Panc1 (cell line): ENCODE results near the gene TMEM134. TPM values are rescaled to one million over a fixed set of nuclear protein-coding genes. Genes with fewer than 3 reads are reported as not detected.
"Not testable (repeated sequence)": the region's sequence is repeated elsewhere in the genome, so short reads cannot be mapped to it uniquely, and the experiment has no call there.

Experiments
- ATAC-seq: fragments of 200-7000 bp; cut with Tn5 transposase; 2 replicates; pipeline ENCODE4 v1.9.1; 2020; ENCODE audit warnings: mild to moderate bottlenecking, moderate library complexity
- BruUV-seq: library from RNA; stranded (reverse); fragments of 400-500 nt; replicated peaks from 2 replicates; lab custom pipeline; 2021; lab: Mats Ljungman, UMichigan
- CTCF ChIA-PET: fragments of 300-600 bp; sonication (Branson Sonifier 250); formaldehyde crosslinking; loops from one replicate; lab custom pipeline; 2022; ENCODE audit warnings: antibody characterized with exemption; lab: Charles Lee
- POLR2A ChIA-PET: fragments of 300-600 bp; sonication (Branson Sonifier 250); formaldehyde crosslinking; loops from one replicate; lab custom pipeline; 2022; ENCODE audit warnings: antibody characterized with exemption; lab: Charles Lee
- DNase-seq: peaks from one replicate; pipeline ENCODE4 v3.0.0-alpha.2; 2010; ENCODE audit warnings: low read depth, low spot score
- H3K27ac ChIP-seq: 2 replicates; pipeline ENCODE4 v1.5.1; 2011; ENCODE audit warnings: mild to moderate bottlenecking, low read length, inconsistent platforms
- H3K27me3 ChIP-seq: fragments of 200-500 bp; sonication (Bioruptor generic); 2 replicates; pipeline ENCODE4 v1.6.0; 2014; ENCODE audit warnings: low read length, inconsistent platforms; ENCODE audit not compliant: control insufficient read depth, insufficient read depth
- H3K36me3 ChIP-seq: fragments of 200-500 bp; sonication (Bioruptor generic); 2 replicates; pipeline ENCODE4 v1.5.1; 2014; ENCODE audit warnings: inconsistent platforms, mild to moderate bottlenecking, low read length, moderate library complexity; ENCODE audit not compliant: control insufficient read depth, insufficient read depth
- H3K4me1 ChIP-seq: 2 replicates; pipeline ENCODE4 v1.5.1; 2011; ENCODE audit warnings: inconsistent platforms, mild to moderate bottlenecking, low read length, moderate library complexity; ENCODE audit not compliant: control insufficient read depth, insufficient read depth
- H3K4me3 ChIP-seq, 2 experiments: 2 replicates each; pipeline ENCODE4 v1.5.1; 2011 to 2012; ENCODE audit warnings: low read depth in 2 of 2, low read length in 2 of 2, mild to moderate bottlenecking in 2 of 2, inconsistent platforms in 1 of 2, moderate library complexity in 1 of 2
- H3K9me3 ChIP-seq: fragments of 200-500 bp; sonication (Bioruptor generic); 2 replicates; pipeline ENCODE4 v1.5.1; 2014; ENCODE audit warnings: low read depth, mild to moderate bottlenecking, inconsistent platforms, low read length, moderate library complexity; ENCODE audit not compliant: control insufficient read depth, insufficient read depth
- POLR2AphosphoS5 ChIP-seq: IDR thresholded peaks from 2 replicates; pipeline ENCODE4 v1.6.1; 2012; ENCODE audit warnings: mild to moderate bottlenecking, low read depth, low read length, moderate library complexity
- SIN3A ChIP-seq: IDR thresholded peaks from 2 replicates; pipeline ENCODE4 v1.6.1; 2012; ENCODE audit warnings: low read depth, mild to moderate bottlenecking, low read length, moderate library complexity, borderline replicate concordance; ENCODE audit not compliant: insufficient read depth
- TCF7L2 ChIP-seq: IDR thresholded peaks from 2 replicates; pipeline ENCODE4 v1.6.1; 2011; ENCODE audit warnings: mild to moderate bottlenecking, low read depth, low read length, inconsistent platforms
- in situ Hi-C: cut with HindIII; loops from 2 replicates; pipeline ENCODE4 v1.10.0; 2016; ENCODE audit warnings: low sequenced_read_pairs, low pct_unique_long_range_greater_than_20kb
- intact Hi-C: fragments of 100-400 bp; cut with micrococcal nuclease; formaldehyde crosslinking; loops from one replicate; pipeline ENCODE4 v1.10.0; 2022; ENCODE audit not compliant: unreplicated experiment
- total RNA-seq: library from RNA; stranded (reverse); gene quantifications from one replicate; pipeline ENCODE4 v1.2.1, GENCODE V29; 2021; ENCODE audit not compliant: unreplicated experiment
- TF ChIP-seq, protein P1 (sequence below): fragments of 450-650 bp; IDR thresholded peaks from 2 replicates; pipeline ENCODE4 v1.5.1; 2017; ENCODE audit warnings: mild to moderate bottlenecking
- TF ChIP-seq, protein P2 (sequence below), 2 experiments: IDR thresholded peaks; 2 replicates each; pipeline ENCODE4 v1.6.1; 2011 to 2012; ENCODE audit warnings: low read depth in 2 of 2, control low read depth in 1 of 2, low read length in 1 of 2, mild to moderate bottlenecking in 1 of 2, moderate library complexity in 1 of 2; ENCODE audit not compliant: insufficient read depth in 1 of 2

TMEM134 gene
- total RNA-seq, 1 experiment from 2014 or later, result 65.0 TPM

DNA sequence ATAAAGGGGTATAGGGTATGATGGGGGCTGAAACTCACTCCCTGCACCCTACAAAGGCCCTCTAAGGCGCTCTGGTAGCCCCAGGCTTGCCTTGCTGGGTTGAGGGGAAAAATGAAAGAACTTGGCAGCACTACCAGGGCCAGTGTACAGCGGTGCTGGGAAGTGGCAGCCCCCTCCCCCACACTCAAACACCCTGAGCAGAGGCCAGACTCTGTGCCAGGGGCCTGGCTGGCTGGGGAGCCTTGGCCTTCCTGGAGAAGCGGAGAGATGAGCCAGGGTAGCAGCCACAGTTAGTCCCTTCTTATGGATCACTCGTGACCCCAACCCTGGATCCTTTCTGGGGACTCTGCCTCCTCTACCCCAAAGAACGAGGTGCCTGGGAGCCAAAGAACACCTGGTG, 2.7 kb downstream of the TMEM134 start:
- DNase-seq (no peak), ATAC-seq (no peak)
- no peak for TF ChIP-seq SIN3A
- TF ChIP-seq TCF7L2, result no peak
- TF ChIP-seq POLR2AphosphoS5, result no peak
- TF ChIP-seq, protein P1, sequence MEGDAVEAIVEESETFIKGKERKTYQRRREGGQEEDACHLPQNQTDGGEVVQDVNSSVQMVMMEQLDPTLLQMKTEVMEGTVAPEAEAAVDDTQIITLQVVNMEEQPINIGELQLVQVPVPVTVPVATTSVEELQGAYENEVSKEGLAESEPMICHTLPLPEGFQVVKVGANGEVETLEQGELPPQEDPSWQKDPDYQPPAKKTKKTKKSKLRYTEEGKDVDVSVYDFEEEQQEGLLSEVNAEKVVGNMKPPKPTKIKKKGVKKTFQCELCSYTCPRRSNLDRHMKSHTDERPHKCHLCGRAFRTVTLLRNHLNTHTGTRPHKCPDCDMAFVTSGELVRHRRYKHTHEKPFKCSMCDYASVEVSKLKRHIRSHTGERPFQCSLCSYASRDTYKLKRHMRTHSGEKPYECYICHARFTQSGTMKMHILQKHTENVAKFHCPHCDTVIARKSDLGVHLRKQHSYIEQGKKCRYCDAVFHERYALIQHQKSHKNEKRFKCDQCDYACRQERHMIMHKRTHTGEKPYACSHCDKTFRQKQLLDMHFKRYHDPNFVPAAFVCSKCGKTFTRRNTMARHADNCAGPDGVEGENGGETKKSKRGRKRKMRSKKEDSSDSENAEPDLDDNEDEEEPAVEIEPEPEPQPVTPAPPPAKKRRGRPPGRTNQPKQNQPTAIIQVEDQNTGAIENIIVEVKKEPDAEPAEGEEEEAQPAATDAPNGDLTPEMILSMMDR, result no peak
- TF ChIP-seq, protein P2, sequence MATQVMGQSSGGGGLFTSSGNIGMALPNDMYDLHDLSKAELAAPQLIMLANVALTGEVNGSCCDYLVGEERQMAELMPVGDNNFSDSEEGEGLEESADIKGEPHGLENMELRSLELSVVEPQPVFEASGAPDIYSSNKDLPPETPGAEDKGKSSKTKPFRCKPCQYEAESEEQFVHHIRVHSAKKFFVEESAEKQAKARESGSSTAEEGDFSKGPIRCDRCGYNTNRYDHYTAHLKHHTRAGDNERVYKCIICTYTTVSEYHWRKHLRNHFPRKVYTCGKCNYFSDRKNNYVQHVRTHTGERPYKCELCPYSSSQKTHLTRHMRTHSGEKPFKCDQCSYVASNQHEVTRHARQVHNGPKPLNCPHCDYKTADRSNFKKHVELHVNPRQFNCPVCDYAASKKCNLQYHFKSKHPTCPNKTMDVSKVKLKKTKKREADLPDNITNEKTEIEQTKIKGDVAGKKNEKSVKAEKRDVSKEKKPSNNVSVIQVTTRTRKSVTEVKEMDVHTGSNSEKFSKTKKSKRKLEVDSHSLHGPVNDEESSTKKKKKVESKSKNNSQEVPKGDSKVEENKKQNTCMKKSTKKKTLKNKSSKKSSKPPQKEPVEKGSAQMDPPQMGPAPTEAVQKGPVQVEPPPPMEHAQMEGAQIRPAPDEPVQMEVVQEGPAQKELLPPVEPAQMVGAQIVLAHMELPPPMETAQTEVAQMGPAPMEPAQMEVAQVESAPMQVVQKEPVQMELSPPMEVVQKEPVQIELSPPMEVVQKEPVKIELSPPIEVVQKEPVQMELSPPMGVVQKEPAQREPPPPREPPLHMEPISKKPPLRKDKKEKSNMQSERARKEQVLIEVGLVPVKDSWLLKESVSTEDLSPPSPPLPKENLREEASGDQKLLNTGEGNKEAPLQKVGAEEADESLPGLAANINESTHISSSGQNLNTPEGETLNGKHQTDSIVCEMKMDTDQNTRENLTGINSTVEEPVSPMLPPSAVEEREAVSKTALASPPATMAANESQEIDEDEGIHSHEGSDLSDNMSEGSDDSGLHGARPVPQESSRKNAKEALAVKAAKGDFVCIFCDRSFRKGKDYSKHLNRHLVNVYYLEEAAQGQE (IDR thresholded peaks at IDR 0.05; ENCODE audit: insufficient read depth in 1 of 2, low read depth in 2 of 2, low read length in 1 of 2), result no peak
- BruUV-seq, result no TSS peak
- peaks cover 2% of the 10 kb centered on the region; the same call in 1 of the 2 replicates for H3K36me3 ChIP-seq
- in situ Hi-C loops (no loop called here), intact Hi-C loops (no loop called here)
- H3K4me3 ChIP-seq, result no peak overlapping the region
- no peaks in the 10 kb centered on the region for H3K9me3 ChIP-seq
- H3K4me1 ChIP-seq, result peaks cover 43% of the 10 kb centered on the region
- ChIA-PET CTCF (no interaction called here), POLR2A (no interaction called here)
- peak overlapping the region; percentile 52 for H3K27ac ChIP-seq
- H3K27me3 ChIP-seq, result no peaks in the 10 kb centered on the region

DNA sequence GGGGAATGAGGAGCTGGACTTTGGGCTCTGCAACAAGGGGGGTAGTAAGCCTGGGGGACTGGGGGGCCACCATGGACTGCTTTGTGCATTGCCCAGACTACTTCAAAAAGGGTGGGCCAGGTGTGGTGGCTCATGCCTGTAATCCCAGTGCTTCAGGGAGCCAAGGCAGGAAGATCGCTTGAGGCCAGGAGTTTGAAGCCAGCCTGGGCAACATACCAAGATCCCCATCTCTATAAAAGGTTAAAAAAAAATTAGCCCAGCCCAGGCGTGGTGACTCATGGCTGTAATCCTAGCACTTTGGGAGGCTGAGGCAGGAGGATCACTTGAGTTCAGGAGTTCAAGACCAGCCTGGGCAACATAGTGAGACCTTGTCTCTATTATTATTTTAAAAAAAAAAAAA, 3.5 kb downstream of the TMEM134 start:
- Histone ChIP-seq H3K27ac (peak overlapping the region; percentile 89), H3K4me3 (peak overlapping the region; percentile 54 to 55), H3K4me1 (peaks cover 43% of the 10 kb centered on the region)
- CTCF ChIA-PET, result interaction anchor here (0.6 kb wide), 3 partner anchors 27 to 169 kb away, joined by 3 to 4 read pairs (median 3); no protein-coding TSS in a partner anchor
- ATAC-seq, in situ Hi-C loops, H3K36me3 ChIP-seq, H3K9me3 ChIP-seq, H3K27me3 ChIP-seq, DNase-seq, intact Hi-C loops: not testable (repeated sequence)
- TSS peak; percentile 87 for BruUV-seq
- POLR2A ChIA-PET, result interaction anchor here (0.6 kb wide), 1 partner anchor 907 kb away, joined by 4 read pairs; no protein-coding TSS in a partner anchor

DNA sequence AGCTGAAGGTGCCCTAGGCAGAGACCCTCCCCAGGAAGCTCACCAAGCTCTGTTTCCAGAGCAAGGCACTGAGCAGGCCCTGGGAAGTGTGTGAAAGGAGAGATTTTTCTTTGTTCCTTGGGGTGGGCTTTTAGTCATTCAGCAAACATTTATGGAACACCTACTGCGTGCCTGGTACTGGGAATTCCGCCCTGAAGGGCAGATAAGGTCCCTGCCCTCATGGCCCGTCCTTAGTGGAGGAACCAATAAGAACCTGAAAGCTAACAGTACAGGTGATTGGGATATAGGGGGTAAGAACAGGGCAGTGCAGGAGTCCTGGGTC, 3.9 kb downstream of the TMEM134 start:
- no TSS peak for BruUV-seq
- Histone ChIP-seq H3K36me3 (peaks cover 2% of the 10 kb centered on the region; the same call in 1 of the 2 replicates), H3K4me1 (peaks cover 43% of the 10 kb centered on the region), H3K27me3 (no peaks in the 10 kb centered on the region), H3K4me3 (peak overlapping the region; percentile 54 to 55), H3K9me3 (no peaks in the 10 kb centered on the region), H3K27ac (peak overlapping the region; percentile 89)
- DNase-seq, result no peak
- in situ Hi-C loops, result no loop called here
- POLR2A ChIA-PET, result interaction anchor here (0.6 kb wide), 1 partner anchor 907 kb away, joined by 4 read pairs; no protein-coding TSS in a partner anchor
- intact Hi-C loops, result no loop called here
- CTCF ChIA-PET, result interaction anchor here (0.6 kb wide), 3 partner anchors 26 to 169 kb away, joined by 3 to 4 read pairs (median 3); no protein-coding TSS in a partner anchor
- TF ChIP-seq, protein P2 (IDR thresholded peaks at IDR 0.05; ENCODE audit: insufficient read depth in 1 of 2, low read depth in 2 of 2, low read length in 1 of 2), result no peak
- no peak for TF ChIP-seq POLR2AphosphoS5
- TF ChIP-seq, protein P1, result no peak
- TF ChIP-seq SIN3A, result no peak
- ATAC-seq, result no peak
